Measurements from ENCODE around the gene BIRC3. TPM values are rescaled to one million over a fixed set of nuclear protein-coding genes. Genes with fewer than 3 reads are reported as not detected.
"Not testable (repeated sequence)": the region's sequence is repeated elsewhere in the genome, so short reads cannot be mapped to it uniquely, and the experiment has no call there.

The BIRC3 gene
- total RNA-seq, 3 donors from 2014 or later: 77.2 to 105 (median 92.4) TPM

DNA sequence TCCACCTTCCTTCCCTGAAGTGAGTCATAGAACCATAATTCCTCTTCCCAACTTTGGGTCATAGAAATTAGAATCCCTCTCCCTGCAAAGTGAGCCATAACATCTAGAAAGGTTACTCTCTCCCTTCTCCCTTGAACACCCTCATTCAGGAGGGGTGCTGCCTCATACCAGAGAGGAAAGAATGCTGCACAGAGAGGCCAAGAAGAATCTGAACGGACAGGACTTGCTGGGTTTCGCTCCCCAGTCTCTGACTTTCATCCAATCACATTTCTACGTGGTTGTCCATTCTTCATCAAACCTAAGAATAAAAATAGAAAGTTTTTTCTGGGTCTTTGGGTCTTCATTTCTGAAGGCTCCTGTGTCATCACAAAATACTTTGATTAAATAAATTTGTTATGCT is 31.0 kb upstream of the BIRC3 start:
- no peaks in the 10 kb centered on the region for H3K9me3 Mint-ChIP-seq
- peaks cover 19% of the 10 kb centered on the region for H3K4me1 Mint-ChIP-seq (ENCODE audit: low read depth)
- no peak overlapping the region for H3K4me3 Mint-ChIP-seq
- H3K27me3 Mint-ChIP-seq (ENCODE audit: low read depth): no peaks in the 10 kb centered on the region
- no peaks in the 10 kb centered on the region for H3K36me3 Mint-ChIP-seq (ENCODE audit: insufficient read depth)
- DNase-seq (no peak), ATAC-seq (no peak)

DNA sequence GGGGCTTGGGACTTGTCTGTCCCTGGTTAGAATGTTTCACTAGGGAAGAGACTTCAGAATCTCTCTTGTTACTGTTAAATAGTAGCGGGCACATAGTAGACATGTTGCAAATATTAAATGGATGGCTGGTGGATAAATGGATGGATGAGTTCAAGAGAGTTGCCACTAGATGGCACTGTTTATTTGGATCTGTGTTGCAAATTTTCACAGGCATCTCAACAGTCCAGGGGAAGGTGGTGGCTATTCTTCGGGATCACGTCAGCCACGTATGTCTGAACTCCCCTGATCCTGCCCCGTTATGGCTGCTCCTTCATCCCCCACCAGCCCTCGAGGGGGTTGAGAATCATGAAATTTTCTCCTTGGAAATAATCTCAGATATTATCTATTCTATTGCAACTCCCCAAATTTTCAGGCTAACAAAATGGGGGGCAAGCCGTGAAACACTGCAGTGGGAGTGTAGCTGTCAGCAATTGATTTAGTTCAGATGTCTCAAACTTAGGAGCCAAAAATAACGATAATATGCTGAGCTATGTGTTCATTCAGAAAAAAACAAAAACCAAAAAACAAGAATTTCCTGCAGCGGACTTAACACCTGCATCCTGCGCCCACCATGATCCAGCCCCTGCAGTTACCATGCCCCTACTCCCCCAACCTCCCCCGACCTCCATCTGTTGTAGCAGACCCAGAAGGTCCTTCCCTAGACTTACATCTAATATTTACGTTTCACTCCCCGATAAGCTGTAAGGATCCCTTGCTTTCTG is 29.1 kb upstream of the BIRC3 start:
- ATAC-seq: peak; percentile 84 to 85
- Mint-ChIP-seq H3K27me3 (ENCODE audit: low read depth) (no peaks in the 10 kb centered on the region), H3K4me1 (ENCODE audit: low read depth) (peaks cover 24% of the 10 kb centered on the region), H3K36me3 (ENCODE audit: insufficient read depth) (no peaks in the 10 kb centered on the region), H3K9me3 (no peaks in the 10 kb centered on the region), H3K4me3 (peak overlapping the region; percentile 14)
- DNase-seq: no peak

DNA sequence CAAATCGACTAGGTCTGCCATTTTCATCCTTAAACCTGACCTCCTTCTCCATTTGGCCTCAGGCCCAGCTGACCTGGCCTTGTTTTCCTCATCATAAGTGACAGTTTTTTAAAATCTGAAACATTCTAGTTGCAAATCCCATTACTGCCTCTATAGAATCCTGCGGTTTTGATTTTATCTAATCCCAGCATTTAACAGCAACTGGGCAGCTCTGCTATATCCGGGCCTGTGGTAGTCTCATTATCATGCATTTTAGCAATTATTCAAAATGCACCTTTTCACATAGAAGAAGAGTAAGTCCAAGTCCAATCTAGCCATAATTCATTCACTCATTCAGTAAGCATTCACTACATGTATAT is 28.6 kb upstream of the BIRC3 start:
- H3K27me3 Mint-ChIP-seq (ENCODE audit: low read depth): no peaks in the 10 kb centered on the region
- no peaks in the 10 kb centered on the region for H3K36me3 Mint-ChIP-seq (ENCODE audit: insufficient read depth)
- no peaks in the 10 kb centered on the region for H3K9me3 Mint-ChIP-seq
- H3K4me1 Mint-ChIP-seq (ENCODE audit: low read depth): peaks cover 26% of the 10 kb centered on the region
- H3K4me3 Mint-ChIP-seq: no peak overlapping the region
- DNase-seq: no peak
- no peak for ATAC-seq

DNA sequence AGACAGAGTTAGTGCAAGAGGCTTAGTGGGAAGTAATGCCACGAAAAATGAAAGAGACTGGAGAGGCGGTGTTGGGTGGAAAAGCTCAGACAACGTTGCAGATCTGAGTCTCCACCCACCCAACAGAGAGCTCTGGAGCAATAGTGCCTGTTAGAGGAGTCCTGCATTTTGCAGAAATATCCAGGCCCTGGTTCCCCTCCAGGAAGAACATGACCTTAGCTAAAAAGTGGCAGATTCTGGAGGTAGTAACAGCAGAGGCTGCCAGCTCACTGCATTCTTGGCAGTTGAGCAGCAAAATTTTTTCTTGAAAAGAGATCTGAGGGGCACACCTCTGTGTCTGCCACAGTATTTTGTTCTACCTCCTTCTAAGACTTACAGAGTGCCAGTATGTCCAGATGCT is 27.7 kb upstream of the BIRC3 start:
- DNase-seq (no peak), ATAC-seq (no peak)
- Mint-ChIP-seq H3K4me1 (ENCODE audit: low read depth) (peaks cover 32% of the 10 kb centered on the region), H3K4me3 (no peak overlapping the region), H3K27me3 (ENCODE audit: low read depth) (no peaks in the 10 kb centered on the region), H3K36me3 (ENCODE audit: insufficient read depth) (no peaks in the 10 kb centered on the region), H3K9me3 (no peaks in the 10 kb centered on the region)

DNA sequence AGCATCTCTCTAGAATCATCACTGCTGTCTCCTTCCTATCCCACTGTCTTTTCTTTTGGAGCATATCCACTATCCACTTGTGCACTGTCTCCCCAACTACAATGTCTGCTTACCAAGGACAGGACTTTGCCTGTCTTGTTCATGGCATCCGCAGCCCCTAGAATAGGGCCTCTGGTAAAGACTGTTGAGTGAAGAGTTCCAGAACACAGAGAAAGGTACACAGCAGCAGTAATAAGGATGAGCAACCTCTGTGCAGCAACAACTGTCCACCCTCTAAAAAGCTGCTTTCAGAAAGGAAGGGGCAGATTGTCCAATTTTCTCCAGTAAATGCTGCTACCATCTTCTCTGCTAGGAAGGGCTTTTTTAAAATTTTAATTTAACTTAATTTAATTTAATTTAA is 25.5 kb upstream of the BIRC3 start:
- no peaks in the 10 kb centered on the region for H3K9me3 Mint-ChIP-seq
- DNase-seq: no peak
- H3K36me3 Mint-ChIP-seq (ENCODE audit: insufficient read depth): no peaks in the 10 kb centered on the region
- no peak for ATAC-seq
- H3K4me1 Mint-ChIP-seq (ENCODE audit: low read depth): peaks cover 43% of the 10 kb centered on the region
- no peak overlapping the region for H3K4me3 Mint-ChIP-seq
- no peaks in the 10 kb centered on the region for H3K27me3 Mint-ChIP-seq (ENCODE audit: low read depth)

DNA sequence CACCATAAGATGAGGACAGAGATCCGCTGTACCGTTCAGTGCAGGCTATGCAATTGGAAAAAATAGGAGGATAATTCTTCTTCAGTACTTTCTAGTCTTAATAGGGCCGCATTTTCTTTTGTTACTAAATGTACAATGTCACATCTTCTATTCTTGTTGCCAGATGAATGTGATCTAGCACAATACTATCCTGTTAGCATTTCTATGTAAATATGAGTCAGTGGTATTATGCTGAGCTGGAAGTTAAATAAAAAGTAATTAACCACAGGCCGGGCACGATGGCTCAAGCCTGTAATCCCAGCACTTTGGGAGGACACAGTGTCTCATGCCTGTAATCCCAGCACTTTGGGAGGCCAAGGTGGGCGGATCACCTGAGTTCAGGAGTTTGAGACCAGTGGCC is 24.4 kb upstream of the BIRC3 start:
- Mint-ChIP-seq H3K36me3 (ENCODE audit: insufficient read depth) (no peaks in the 10 kb centered on the region), H3K9me3 (no peaks in the 10 kb centered on the region), H3K4me3 (no peak overlapping the region), H3K4me1 (ENCODE audit: low read depth) (peaks cover 41% of the 10 kb centered on the region), H3K27me3 (ENCODE audit: low read depth) (no peaks in the 10 kb centered on the region)
- ATAC-seq (no peak), DNase-seq (no peak)

DNA sequence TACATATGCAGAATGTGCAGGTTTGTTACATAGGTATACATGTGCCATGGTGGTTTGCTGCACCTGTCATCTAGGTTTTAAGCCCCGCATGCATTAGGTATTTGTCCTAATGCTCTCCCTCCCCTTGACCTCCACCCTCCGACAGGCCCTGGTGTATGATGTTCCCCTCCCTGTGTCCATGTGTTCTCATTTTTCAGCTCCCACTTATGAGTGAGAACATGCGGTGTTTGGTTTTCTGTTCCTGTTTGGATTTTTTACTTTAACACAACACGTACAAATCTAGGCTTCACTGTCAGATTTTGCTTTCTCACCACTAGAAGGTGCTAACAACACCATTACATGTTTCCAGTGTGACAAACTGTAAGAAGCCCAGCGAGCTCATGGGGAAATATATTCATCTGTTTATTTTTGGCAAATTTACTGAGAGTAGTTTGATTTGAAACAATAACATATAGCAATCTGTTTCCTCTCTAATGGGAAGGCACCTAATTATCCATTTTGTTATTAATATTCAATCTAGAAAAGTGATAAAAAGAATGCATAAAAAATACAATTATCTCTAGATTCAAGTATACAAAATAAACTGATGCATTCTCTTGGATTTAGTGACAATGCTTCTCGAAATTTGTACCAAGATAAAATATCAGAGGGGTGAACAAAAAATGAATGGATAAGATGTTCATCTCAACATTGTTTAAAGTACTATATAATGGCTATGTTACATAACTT is 23.2 kb upstream of the BIRC3 start:
- DNase-seq (no peak), ATAC-seq (peak; percentile 93 to 94)
- Mint-ChIP-seq H3K9me3 (no peaks in the 10 kb centered on the region), H3K27me3 (ENCODE audit: low read depth) (no peaks in the 10 kb centered on the region), H3K4me1 (ENCODE audit: low read depth) (peaks cover 40% of the 10 kb centered on the region), H3K36me3 (ENCODE audit: insufficient read depth) (no peaks in the 10 kb centered on the region), H3K4me3 (peak overlapping the region; percentile 91)

DNA sequence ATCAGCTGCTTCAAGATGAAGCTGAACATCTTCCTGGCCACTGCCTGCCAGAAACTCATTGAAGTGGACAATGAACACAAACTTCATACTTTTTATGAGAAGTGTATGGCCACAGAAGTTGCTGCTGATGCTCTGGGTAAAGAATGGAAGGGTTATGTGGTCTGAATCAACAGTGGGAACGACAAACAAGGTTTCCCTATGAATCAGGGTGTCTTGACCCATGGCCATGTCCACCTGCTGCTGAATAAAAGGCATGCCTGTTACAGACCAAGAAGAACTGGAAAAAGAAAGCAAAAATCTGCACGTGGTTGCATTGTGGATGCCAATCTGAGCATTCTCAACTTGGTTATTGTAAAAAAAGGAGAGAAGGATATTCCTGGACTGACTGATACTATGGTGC is 22.2 kb upstream of the BIRC3 start:
- H3K4me3 Mint-ChIP-seq: peak overlapping the region; percentile 24
- DNase-seq (no peak), ATAC-seq (no peak)
- peaks cover 46% of the 10 kb centered on the region for H3K4me1 Mint-ChIP-seq (ENCODE audit: low read depth)
- H3K36me3 Mint-ChIP-seq (ENCODE audit: insufficient read depth): no peaks in the 10 kb centered on the region
- H3K9me3 Mint-ChIP-seq: no peaks in the 10 kb centered on the region
- H3K27me3 Mint-ChIP-seq (ENCODE audit: low read depth): no peaks in the 10 kb centered on the region

DNA sequence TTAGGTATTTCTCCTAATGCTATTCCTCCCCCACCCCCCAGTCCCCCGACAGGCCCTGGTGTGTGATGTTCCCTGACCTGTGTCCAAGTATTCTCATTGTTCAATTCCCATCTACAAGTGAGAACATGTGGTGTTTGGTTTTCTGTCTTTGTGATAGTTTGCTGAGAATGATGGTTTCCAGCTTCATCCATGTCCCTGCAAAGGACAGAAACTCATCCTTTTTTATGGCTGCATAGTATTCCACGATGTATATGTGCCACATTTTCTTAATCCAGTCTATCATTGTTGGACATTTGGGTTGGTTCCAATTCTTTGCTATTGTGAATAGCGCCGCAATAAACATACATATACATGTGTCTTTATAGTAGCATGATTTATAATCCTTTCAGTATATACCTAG is 20.5 kb upstream of the BIRC3 start:
- H3K36me3 Mint-ChIP-seq (ENCODE audit: insufficient read depth); ATAC-seq; H3K4me3 Mint-ChIP-seq; H3K9me3 Mint-ChIP-seq; H3K27me3 Mint-ChIP-seq (ENCODE audit: low read depth); DNase-seq: not testable (repeated sequence)
- H3K4me1 Mint-ChIP-seq (ENCODE audit: low read depth): peaks cover 59% of the 10 kb centered on the region

DNA sequence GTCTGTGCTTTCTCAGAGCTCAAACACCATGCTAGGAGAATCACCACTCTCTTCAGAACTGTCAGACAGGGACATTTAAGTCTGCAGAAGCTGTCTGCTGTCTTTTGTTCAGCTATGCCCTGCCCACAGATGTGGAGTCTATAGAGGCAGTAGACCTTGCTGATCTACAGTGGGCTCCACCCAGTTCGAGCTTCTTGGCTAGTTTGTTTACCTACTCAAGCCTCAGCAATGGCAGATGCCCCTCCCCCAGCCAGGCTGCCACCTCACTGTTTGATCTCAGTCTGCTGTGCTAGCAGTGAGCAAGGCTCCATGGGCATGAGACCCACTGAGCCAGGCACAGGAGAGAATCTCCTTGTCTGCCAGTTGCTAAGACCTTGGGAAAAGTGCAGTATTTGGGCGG is 16.4 kb upstream of the BIRC3 start:
- not testable (repeated sequence) for H3K27me3 Mint-ChIP-seq (ENCODE audit: low read depth); H3K4me3 Mint-ChIP-seq; ATAC-seq
- Mint-ChIP-seq H3K9me3 (peaks cover 24% of the 10 kb centered on the region), H3K4me1 (ENCODE audit: low read depth) (peaks cover 68% of the 10 kb centered on the region), H3K36me3 (ENCODE audit: insufficient read depth) (peaks cover 11% of the 10 kb centered on the region)
- DNase-seq: peak; percentile 50

DNA sequence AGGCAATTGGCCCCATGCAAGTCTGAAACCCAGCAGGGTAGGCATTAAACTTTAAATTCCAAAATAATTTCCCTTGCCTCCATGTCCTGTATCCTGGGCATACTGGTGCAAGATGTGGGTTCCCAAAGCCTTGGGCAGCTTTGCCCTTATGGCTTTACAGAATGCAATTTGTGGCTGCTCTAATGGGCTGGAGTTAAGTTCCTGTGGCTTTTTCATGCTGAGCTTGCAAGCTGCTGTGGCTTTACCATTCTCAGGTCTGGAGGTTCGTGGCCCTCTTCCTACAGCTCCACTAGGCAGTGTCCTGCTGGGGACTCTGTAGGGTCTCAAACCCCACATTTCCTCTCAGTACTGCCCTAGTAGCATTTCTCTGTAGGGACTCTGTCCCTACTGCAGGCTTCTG is 15.0 kb upstream of the BIRC3 start:
- Mint-ChIP-seq H3K4me3 (no peak overlapping the region), H3K9me3 (peaks cover 24% of the 10 kb centered on the region), H3K27me3 (ENCODE audit: low read depth) (no peaks in the 10 kb centered on the region), H3K4me1 (ENCODE audit: low read depth) (peaks cover 81% of the 10 kb centered on the region), H3K36me3 (ENCODE audit: insufficient read depth) (peaks cover 11% of the 10 kb centered on the region)
- no peak for ATAC-seq
- no peak for DNase-seq

DNA sequence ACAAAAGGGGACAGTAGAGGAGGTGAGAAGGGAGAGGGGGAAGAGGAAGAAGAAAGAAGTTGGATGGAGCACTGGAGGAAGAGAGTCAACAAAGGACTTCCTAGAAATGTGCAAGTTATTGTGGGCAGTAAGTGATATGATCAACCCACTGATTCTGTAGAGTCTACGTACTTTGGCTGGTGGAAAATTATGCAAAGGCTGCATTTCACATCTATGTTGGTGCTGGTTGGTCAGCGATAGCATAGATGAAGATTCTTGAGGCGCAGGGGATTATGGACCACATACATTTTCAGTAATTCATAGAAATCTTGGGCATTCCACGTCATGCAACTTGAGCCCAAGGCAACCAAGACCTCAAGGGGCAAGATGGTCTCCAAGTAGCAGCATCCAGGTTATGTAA is 12.6 kb upstream of the BIRC3 start:
- DNase-seq (no peak), ATAC-seq (no peak)
- no peak overlapping the region for H3K4me3 Mint-ChIP-seq
- peaks cover 11% of the 10 kb centered on the region for H3K36me3 Mint-ChIP-seq (ENCODE audit: insufficient read depth)
- H3K9me3 Mint-ChIP-seq: peaks cover 24% of the 10 kb centered on the region
- peaks cover 77% of the 10 kb centered on the region for H3K4me1 Mint-ChIP-seq (ENCODE audit: low read depth)
- H3K27me3 Mint-ChIP-seq (ENCODE audit: low read depth): no peaks in the 10 kb centered on the region

DNA sequence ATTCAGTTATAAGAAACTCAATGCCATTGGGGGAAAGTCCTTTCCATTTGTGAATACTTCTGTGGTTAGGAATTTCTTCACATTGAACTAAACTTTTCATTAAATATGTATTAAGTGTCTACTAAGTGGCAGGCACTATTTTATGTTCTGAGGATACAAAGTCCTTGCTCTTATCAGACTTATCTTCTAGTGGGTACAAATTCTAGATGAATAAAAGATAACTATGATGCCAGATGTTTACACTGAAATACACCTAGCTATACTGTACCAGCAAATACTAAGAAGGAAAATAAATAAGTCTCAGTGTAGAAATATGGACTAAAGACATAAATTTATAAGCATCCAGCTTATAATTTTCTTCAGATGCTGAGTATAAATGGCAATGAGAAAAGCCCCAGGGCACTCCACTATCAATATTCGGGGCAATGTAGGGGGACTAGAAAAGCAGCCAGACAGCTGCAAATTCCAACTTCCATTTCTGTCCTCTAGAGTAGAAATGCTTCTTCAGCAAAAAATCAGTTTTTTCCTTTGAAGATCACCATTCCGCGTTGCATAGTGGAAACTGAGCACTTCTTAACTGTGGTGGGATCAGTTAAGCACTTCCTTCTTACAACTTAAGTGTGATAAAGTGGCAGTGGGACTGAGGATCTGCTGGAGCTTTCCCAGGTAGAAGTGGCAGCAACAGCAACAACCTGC is 11.8 kb upstream of the BIRC3 start:
- no peak for ATAC-seq

DNA sequence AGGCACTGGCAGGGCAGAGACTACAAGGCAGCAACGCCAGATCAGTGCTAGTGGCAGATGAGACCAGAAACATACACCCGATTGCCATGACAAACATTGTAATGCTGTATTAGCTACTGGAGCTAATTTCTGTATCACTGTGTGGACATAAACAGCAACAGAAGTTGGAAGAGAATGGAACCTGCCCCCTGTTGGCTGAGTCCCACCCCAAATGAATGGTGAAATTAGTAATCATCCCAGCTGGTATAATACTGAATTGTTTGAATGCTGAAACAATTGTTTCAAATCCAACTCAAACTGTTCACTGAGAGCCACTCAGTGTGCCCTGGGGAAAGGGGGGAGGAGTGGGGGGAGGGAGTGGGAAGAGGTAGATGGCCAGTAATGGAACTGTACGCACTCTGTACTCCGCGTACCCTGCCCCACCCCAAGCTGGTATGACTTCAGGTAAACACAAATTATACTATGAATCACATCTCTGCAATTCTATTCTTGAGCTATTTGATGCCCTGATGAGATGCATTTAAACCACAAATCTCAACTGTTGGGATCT is 11.2 kb upstream of the BIRC3 start:
- Mint-ChIP-seq H3K36me3 (ENCODE audit: insufficient read depth) (peaks cover 11% of the 10 kb centered on the region), H3K9me3 (peaks cover 24% of the 10 kb centered on the region), H3K4me1 (ENCODE audit: low read depth) (peaks cover 69% of the 10 kb centered on the region), H3K4me3 (peak overlapping the region; percentile 56), H3K27me3 (ENCODE audit: low read depth) (no peaks in the 10 kb centered on the region)
- ATAC-seq: peak; percentile 45 to 47
- DNase-seq: no peak

More for the DNA sequence above, 11.8 kb upstream of the BIRC3 start:
- DNase-seq: no peak
- peaks cover 11% of the 10 kb centered on the region for H3K36me3 Mint-ChIP-seq (ENCODE audit: insufficient read depth)
- H3K4me1 Mint-ChIP-seq (ENCODE audit: low read depth): peaks cover 72% of the 10 kb centered on the region
- H3K9me3 Mint-ChIP-seq: peaks cover 24% of the 10 kb centered on the region
- H3K4me3 Mint-ChIP-seq: peak overlapping the region; percentile 35
- H3K27me3 Mint-ChIP-seq (ENCODE audit: low read depth): no peaks in the 10 kb centered on the region
